ENCODE measurements around the gene ATRX. TPM values are rescaled to one million over a fixed set of nuclear protein-coding genes. Genes with fewer than 3 reads are reported as not detected.

Gene ATRX
- total and polyA plus RNA-seq, 10 of the 15 experiments (the other 5 are each of a cell fraction or from before 2014, with no cell fraction given): 19.4 to 73.8 (median 45.2) TPM

DNA sequence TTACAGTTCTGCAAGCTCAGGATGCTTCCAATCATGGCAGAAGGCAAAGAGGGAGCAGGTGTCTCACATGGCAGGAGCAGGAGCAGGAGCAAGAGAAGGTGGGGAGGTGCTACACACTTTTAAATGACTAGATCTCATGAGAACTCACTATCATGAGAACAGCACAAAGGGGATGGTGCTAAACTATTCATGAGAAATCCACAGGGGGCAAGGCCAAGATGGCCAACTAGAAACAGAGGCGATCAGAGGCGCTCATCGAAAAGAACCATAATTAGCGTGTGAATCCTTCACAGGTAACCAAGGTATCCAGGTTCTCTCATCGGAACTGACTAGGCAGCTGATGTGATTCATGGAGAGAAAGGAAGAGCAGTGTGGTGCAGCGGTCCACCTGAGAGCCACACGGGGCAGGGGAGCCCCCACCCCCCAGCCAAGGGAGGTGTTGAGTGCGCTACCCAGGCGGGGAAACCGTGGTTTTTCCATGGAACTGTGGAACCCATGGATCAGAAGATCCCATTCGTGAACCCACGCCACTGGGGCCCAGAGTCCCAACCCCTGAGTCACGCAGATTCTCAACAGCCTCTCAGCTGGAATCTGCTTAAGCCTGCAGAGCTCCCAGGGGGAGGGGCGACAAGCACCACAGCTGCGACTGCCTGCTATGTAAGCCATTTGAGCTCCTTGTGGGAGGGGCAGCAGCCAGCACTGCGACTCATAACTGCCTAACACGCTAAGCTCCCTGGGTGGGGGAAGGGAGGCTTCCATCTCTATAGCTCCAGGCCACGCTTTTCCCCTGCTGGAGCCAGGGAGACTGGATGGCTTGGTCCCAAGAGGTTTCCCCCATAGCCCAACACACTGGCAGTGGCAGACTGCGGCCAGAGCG is 292.1 kb downstream of the ATRX start:
- no peak for FAIRE-seq
- Histone ChIP-seq H3K27ac (ENCODE audit: control insufficient read depth, insufficient read depth) (no peak overlapping the region), H3K36me3 (ENCODE audit: control insufficient read depth in 2 of 2, insufficient read depth in 2 of 2, low read length in 1 of 2) (no peaks in the 10 kb centered on the region), H3K27me3 (replicated peaks in 1 of 2; ENCODE audit: control insufficient read depth in 2 of 2, insufficient read depth in 2 of 2, low read length in 1 of 2) (no peaks in the 10 kb centered on the region), H3K4me2 (ENCODE audit: control insufficient read depth, insufficient read depth) (no peak overlapping the region), H3K79me2 (ENCODE audit: control insufficient read depth, insufficient read depth, low read length) (no peaks in the 10 kb centered on the region), H4K20me1 (ENCODE audit: control insufficient read depth, insufficient read depth) (no peaks in the 10 kb centered on the region), H2AFZ (ENCODE audit: control insufficient read depth, low read depth, low read length) (no peak overlapping the region), H3K9ac (ENCODE audit: control insufficient read depth, insufficient read depth, low read length) (no peak overlapping the region), H3K9me3 (replicated peaks; ENCODE audit: control insufficient read depth, insufficient read depth, low read length) (no peaks in the 10 kb centered on the region), H3K4me3 (no peak overlapping the region), H3K4me1 (ENCODE audit: control insufficient read depth, insufficient read depth, low read length) (no peaks in the 10 kb centered on the region)
- no peak for DNase-seq (ENCODE audit: low read depth, low spot score)
- in situ Hi-C loops (cut with MboI): no loop called here
- POLR2A ChIA-PET: no interaction called here
- RAD21 ChIA-PET (ENCODE audit: unreplicated experiment): no interaction called here
- 36% methylated on average over 20 of the region's 20 CpGs for WGBS (ENCODE audit: insufficient coverage, insufficient replicate concordance, low lambda C conversion rate, missing lambda C conversion rate)
- ATAC-seq: no peak
- SMC1A ChIA-PET (ENCODE audit: uncharacterized antibody, unreplicated experiment): no interaction called here
- intact Hi-C loops (cut with micrococcal nuclease; ENCODE audit: unreplicated experiment): no loop called here
- no TSS peak for BruUV-seq (replicated peaks)
- CTCF ChIA-PET: no interaction called here
- TF ChIP-seq KLF5 (IDR thresholded peaks at IDR 0.05; ENCODE audit: partially characterized antibody): no peak
- TF ChIP-seq ZBED1 (IDR thresholded peaks at IDR 0.05; ENCODE audit: borderline replicate concordance): no peak
- TF ChIP-seq, protein P1, sequence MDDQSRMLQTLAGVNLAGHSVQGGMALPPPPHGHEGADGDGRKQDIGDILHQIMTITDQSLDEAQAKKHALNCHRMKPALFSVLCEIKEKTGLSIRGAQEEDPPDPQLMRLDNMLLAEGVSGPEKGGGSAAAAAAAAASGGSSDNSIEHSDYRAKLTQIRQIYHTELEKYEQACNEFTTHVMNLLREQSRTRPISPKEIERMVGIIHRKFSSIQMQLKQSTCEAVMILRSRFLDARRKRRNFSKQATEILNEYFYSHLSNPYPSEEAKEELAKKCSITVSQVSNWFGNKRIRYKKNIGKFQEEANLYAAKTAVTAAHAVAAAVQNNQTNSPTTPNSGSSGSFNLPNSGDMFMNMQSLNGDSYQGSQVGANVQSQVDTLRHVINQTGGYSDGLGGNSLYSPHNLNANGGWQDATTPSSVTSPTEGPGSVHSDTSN (IDR thresholded peaks at IDR 0.05; ENCODE audit: insufficient replicate concordance, low read depth, low read length): no peak
- TF ChIP-seq TCF7 (IDR thresholded peaks at IDR 0.05; ENCODE audit: borderline replicate concordance): no peak
- TF ChIP-seq, protein P2, sequence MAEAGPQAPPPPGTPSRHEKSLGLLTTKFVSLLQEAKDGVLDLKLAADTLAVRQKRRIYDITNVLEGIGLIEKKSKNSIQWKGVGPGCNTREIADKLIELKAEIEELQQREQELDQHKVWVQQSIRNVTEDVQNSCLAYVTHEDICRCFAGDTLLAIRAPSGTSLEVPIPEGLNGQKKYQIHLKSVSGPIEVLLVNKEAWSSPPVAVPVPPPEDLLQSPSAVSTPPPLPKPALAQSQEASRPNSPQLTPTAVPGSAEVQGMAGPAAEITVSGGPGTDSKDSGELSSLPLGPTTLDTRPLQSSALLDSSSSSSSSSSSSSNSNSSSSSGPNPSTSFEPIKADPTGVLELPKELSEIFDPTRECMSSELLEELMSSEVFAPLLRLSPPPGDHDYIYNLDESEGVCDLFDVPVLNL (IDR thresholded peaks at IDR 0.05; ENCODE audit: low read depth, low read length): no peak
- no peak for TF ChIP-seq MXI1 (IDR thresholded peaks at IDR 0.05; ENCODE audit: low read depth, low read length)
- TF ChIP-seq HDAC6 (IDR thresholded peaks at IDR 0.05; ENCODE audit: unreplicated experiment): no peak
- TF ChIP-seq SMC3 (IDR thresholded peaks at IDR 0.05; ENCODE audit: borderline replicate concordance, low read length): no peak
- TF ChIP-seq PML (IDR thresholded peaks at IDR 0.05; ENCODE audit: low read length): no peak
- no peak for TF ChIP-seq JUNB (IDR thresholded peaks at IDR 0.05)
- no peak for TF ChIP-seq SRF (IDR thresholded peaks at IDR 0.05; ENCODE audit: low read depth in 2 of 2, low read length in 2 of 2)
- TF ChIP-seq CHD2 (IDR thresholded peaks at IDR 0.05; ENCODE audit: borderline replicate concordance, low read depth, low read length): no peak
- TF ChIP-seq, protein P3, sequence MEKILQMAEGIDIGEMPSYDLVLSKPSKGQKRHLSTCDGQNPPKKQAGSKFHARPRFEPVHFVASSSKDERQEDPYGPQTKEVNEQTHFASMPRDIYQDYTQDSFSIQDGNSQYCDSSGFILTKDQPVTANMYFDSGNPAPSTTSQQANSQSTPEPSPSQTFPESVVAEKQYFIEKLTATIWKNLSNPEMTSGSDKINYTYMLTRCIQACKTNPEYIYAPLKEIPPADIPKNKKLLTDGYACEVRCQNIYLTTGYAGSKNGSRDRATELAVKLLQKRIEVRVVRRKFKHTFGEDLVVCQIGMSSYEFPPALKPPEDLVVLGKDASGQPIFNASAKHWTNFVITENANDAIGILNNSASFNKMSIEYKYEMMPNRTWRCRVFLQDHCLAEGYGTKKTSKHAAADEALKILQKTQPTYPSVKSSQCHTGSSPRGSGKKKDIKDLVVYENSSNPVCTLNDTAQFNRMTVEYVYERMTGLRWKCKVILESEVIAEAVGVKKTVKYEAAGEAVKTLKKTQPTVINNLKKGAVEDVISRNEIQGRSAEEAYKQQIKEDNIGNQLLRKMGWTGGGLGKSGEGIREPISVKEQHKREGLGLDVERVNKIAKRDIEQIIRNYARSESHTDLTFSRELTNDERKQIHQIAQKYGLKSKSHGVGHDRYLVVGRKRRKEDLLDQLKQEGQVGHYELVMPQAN (conservative IDR thresholded peaks at IDR 0.05): no peak
- TF ChIP-seq YBX1 (IDR thresholded peaks at IDR 0.05): no peak
- TF ChIP-seq, protein P4, sequence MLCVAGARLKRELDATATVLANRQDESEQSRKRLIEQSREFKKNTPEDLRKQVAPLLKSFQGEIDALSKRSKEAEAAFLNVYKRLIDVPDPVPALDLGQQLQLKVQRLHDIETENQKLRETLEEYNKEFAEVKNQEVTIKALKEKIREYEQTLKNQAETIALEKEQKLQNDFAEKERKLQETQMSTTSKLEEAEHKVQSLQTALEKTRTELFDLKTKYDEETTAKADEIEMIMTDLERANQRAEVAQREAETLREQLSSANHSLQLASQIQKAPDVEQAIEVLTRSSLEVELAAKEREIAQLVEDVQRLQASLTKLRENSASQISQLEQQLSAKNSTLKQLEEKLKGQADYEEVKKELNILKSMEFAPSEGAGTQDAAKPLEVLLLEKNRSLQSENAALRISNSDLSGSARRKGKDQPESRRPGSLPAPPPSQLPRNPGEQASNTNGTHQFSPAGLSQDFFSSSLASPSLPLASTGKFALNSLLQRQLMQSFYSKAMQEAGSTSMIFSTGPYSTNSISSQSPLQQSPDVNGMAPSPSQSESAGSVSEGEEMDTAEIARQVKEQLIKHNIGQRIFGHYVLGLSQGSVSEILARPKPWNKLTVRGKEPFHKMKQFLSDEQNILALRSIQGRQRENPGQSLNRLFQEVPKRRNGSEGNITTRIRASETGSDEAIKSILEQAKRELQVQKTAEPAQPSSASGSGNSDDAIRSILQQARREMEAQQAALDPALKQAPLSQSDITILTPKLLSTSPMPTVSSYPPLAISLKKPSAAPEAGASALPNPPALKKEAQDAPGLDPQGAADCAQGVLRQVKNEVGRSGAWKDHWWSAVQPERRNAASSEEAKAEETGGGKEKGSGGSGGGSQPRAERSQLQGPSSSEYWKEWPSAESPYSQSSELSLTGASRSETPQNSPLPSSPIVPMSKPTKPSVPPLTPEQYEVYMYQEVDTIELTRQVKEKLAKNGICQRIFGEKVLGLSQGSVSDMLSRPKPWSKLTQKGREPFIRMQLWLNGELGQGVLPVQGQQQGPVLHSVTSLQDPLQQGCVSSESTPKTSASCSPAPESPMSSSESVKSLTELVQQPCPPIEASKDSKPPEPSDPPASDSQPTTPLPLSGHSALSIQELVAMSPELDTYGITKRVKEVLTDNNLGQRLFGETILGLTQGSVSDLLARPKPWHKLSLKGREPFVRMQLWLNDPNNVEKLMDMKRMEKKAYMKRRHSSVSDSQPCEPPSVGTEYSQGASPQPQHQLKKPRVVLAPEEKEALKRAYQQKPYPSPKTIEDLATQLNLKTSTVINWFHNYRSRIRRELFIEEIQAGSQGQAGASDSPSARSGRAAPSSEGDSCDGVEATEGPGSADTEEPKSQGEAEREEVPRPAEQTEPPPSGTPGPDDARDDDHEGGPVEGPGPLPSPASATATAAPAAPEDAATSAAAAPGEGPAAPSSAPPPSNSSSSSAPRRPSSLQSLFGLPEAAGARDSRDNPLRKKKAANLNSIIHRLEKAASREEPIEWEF (IDR thresholded peaks at IDR 0.05; ENCODE audit: insufficient replicate concordance, low read depth, low read length): no peak
